Stimulated activated CD8-positive, alpha-beta memory T cell treated with anti-CD3 and anti-CD28 coated beads, Interleukin-12 subunit alpha, Interleukin-12 subunit beta, amount 100 ng/mL, for 1 hour (primary cell): ENCODE results near the gene TNFSF13.
A peak's percentile ranks its signal among the peaks of the same experiment; 100 is the strongest.

Source experiments
- DNase-seq: peaks from one replicate; pipeline ENCODE4 v3.0.0-alpha.2; 2020; ENCODE audit warnings: low read depth

The TNFSF13 gene

DNA sequence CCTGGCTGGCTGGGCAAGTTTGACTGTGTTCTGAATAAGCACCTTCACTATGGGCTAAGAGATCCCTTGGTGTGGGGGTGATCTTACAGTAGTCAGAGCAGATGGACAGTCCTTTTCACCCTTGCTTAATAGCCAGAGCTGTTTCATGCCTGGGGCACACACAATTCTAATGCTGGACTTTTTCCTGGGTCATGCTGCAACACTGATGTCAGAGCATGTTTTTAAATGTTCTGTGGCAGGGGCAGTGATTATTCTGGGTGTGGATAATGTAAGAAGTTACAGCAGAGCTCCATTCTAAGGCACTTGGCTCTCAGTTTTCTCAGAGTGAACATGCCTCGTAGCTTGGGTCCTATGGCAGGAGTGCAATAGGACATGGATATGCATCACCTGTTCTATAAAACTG, 16.9 kb downstream of the TNFSF13 start:
- DNase-seq: no peak

DNA sequence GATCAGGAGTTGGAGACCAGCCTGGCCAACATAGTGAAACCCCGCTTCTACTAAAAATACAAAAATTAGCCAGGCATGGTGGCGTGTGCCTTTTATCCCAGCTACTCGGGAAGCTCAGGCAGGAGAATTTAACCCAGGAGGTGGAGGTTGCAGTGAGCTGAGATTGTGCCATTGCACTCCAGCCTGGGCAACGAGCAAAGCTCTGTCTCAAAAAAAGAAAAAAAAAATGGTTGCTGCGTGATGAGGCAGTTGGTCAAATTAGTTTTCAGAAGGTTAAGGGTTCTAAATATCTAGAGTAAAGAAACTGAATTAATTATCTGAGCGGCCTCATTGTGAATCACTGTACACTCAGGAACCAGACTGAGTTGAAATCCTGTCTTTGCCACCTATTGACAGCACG, 17.4 kb downstream of the TNFSF13 start:
- no peak for DNase-seq

DNA sequence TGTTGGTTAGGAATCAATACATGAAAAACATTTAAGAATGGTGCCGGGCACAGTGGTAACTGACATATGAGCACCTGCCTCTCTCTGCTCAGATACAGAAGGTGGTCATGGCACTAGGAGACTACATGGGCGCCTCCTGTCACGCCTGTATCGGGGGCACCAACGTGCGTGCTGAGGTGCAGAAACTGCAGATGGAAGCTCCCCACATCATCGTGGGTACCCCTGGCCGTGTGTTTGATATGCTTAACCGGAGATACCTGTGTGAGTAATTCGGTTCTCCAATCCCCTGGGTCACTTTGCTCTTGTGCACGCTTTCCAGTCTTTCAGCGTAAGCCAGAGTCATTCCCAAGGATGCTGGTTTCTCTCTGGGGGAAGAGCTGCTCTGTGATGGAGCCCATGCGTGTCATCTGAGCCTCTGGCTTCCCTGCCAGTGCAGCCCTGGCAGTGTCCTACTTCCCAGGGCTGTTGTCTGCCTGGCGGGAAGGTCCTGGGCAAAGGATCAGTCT, 17.9 kb downstream of the TNFSF13 start:
- no peak for DNase-seq

- no peak for DNase-seq
These were observed 19.0 kb downstream of the TNFSF13 start for GRCh38 chr17:7577327-7578199.

DNA sequence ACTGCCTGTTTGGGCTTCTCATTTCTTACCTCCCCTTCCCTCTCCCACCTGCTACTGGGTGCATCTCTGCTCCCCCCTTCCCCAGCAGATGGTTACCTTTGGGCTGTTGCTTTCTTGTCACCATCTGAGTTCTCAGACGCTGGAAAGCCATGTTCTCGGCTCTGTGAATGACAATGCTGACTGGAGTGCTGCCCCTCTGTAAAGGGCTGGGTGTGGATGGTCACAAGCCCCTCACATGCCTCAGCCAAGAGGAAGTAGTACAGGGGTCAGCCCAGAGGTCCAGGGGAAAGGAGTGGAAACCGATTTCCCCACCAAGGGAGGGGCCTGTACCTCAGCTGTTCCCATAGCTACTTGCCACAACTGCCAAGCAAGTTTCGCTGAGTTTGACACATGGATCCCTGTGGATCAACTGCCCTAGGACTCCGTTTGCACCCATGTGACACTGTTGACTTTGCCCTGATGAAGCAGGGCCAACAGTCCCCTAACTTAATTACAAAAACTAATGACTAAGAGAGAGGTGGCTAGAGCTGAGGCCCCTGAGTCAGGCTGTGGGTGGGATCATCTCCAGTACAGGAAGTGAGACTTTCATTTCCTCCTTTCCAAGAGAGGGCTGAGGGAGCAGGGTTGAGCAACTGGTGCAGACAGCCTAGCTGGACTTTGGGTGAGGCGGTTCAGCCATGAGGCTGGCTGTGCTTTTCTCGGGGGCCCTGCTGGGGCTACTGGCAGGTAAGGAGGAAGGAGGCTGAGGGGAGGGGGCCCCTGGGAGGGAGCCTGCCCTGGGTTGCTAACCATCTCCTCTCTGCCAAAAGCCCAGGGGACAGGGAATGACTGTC, 20.7 kb downstream of the TNFSF13 start, which contains the start of gene CD68:
CD68 (plus strand) TSS at position 638 of the 833 bp plus-strand sequence; CDS start at position 678, 40 bp downstream.
- DNase-seq: peak; percentile 37

- DNase-seq: no peak
These were observed 21.5 kb downstream of the TNFSF13 start for GRCh38 chr17:7579834-7580603.

DNA sequence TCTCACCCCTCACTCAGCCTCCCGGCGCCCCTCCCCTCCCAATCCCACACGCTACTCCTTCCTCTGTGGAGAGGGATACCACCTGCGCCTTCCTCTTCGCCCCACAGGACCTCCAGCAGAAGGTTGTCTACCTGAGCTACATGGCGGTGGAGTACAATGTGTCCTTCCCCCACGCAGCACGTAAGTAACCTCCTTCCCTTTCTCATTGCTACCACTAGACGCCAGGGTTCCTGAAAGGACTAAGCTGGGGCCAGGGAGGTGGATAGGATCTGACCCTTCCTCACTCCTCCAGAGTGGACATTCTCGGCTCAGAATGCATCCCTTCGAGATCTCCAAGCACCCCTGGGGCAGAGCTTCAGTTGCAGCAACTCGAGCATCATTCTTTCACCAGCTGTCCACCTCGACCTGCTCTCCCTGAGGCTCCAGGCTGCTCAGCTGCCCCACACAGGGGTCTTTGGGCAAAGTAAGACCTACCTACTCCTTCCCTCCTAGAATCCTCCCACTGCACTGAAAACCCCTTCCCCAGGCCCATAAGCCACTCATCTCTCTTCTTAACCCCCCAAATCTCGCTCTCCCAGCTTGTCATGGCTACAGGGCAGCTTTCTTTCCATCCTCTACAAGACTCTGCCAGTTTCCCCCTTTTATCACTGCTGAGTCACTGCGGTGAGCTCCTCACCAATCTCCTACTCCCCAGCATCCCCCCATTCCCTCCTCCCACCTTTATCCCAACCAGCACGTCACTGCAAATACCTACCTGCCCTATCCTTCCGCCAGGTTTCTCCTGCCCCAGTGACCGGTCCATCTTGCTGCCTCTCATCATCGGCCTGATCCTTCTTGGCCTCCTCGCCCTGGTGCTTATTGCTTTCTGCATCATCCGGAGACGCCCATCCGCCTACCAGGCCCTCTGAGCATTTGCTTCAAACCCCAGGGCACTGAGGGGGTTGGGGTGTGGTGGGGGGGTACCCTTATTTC, 22.3 kb downstream of the TNFSF13 start:
- no peak for DNase-seq

- DNase-seq: no peak
These were observed 24.1 kb downstream of the TNFSF13 start for GRCh38 chr17:7582396-7583252.

DNA sequence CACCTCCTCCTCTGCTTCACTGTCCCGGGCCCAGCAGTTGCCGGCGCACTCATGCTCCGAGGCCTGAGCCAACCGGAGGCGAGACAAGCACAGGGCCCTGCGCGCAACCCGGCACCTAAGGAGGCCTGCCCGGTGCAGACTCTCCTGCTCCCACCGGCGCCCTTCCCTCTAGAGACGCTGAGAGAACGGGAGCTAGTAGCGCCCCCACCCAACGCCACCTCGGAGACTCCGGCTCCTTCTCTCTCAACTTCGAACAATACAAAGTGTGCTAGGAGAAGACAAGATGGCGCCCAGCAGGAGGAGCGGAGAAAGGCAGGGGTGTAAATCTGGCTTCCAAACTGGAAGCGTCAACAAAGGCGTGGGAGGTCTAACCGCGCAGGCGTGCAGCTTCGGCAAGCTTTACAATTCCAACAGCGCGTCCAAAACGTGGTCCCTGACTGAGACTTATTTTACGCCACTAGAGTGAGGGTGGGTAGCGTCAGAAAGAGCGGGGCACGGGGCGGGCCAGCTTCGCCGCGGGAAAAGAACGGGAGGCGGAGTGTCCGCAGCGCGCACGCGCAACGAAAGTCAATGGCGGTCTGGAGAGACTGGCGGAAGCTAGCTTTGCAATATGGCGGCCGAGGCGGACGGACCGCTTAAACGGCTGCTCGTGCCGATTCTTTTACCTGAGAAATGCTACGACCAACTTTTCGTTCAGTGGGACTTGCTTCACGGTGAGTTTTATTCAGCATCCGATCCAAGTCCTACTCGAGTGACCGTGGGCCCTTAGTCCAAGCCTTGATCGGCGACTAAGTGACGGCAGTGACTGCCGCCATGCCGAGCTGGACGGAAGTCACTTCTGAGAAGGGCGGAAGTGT, 24.9 kb downstream of the TNFSF13 start, which contains the start of gene MPDU1:
MPDU1 (plus strand) TSS at position 600 of the 857 bp plus-strand sequence; CDS start at position 611, 11 bp downstream.
- DNase-seq: peak; percentile 90

DNA sequence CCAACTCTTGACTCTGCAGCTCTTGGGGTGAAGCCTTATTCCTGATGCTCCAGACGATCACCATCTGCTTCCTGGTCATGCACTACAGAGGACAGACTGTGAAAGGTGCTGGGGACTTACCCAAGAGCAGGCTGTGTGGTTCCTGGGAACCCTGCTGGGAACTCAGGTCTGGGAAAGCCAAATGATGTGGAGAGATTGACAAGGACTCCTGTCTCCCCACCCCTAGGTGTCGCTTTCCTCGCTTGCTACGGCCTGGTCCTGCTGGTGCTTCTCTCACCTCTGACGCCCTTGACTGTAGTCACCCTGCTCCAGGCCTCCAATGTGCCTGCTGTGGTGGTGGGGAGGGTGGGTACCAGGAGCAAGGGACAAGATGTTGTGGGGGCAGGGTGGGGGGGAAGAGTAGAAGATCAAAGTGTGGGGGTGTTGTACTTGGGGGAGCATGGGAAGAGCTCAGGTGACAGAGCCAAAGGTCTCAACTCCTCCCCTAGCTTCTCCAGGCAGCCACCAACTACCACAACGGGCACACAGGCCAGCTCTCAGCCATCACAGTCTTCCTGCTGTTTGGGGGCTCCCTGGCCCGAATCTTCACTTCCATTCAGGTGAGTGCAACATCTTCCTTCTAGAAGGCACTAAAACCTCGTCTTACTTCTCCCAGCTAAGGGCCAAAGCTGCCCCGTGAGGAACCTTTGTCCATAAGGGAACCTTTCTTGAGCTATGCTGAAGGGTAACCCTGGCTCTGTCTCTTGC, 28.3 kb downstream of the TNFSF13 start:
- DNase-seq: no peak

DNA sequence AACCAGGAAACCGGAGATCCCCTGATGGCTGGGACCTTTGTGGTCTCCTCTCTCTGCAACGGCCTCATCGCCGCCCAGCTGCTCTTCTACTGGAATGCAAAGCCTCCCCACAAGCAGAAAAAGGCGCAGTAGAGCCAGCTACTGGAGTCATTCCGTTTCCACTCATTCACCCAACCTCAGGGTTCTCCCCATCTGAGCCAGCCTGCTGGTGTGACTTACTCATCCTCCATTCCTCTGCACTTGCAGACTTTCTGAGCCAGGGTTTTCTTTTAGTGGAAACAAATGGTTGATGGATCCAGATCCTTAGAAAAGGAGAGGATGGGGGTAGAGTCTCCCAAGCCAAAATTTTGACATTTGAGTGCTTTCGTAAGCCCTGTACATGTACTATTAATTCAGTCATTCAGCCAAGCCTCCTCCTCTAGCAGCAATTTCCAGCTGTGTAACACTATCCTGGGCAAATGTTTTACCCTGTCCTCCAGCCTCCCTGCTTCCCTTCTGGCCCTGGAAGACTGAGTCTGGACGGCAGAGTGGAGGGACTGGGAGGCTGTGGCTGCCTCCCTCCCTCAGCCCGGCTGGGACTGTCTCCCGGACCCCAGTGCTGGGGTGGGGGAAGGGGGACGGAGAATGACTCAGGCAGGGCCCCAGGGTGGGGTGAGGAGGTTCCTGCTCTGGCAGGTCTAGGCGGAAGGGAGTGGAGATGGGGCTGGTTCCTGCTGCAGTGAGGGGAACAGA, 29.0 kb downstream of the TNFSF13 start:
- DNase-seq: no peak

DNA sequence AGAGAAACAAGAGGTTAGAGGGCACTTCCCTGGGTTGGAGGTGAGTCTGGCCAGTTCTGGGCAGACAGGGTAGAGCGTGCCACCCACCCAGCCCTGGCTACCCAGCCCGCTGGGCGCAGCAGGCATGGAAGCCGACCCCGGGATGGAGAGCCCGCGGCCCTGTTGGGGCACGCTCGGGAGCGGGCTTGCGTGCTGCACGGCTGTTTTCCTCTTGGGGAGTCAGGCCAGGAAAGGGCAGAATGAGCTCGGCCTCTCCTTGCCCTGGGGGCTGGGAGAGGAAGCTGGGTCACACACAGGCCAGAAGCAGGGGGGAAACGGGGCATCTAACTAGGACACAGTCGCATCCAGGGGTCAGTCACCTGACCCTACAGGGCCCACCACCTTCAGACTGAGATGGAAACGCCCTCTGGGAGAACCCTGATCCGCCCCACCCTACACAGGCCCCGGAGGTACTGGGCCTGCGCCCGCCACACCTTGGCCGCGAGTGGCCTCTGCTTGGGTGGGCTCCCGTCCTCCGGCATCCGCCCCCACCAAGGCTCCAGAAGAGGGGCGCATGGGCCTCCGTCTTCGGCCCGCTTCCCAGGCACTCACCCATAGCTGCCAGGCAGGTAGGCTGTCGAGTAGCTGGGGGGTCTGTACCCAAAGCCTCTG, 30.1 kb downstream of the TNFSF13 start:
- DNase-seq: no peak

DNA sequence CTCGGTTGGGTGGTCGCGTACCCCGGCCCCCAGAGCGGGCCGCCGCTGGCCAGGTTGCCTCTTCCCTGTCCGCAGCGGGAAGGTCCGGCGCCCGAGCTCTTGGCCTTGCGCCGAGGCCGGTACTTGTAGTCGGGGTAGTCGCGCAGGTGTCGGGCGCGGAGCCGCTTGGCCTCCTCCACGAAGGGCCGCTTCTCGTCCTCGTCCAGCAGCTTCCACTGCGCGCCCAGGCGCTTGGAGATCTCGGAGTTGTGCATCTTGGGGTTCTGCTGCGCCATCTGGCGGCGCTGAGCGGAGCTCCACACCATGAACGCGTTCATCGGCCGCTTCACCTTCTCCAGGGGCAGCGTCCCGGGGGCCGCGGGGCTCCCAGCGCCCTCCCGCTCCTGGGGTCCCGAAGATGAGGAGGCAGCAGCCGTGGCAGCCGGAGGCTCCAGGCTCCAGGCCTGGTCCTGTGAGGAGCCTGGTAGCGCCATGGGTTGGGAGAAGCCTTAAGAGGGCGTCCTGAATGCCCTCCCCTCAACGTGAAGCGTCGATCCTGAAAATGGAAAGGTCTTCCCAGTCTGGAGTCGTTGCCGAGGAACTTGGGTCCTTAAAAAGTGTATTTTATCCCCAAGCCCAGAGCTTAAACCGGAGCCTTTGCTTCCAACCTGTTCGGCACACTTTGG, 30.8 kb downstream of the TNFSF13 start:
- peak; percentile 46 for DNase-seq

DNA sequence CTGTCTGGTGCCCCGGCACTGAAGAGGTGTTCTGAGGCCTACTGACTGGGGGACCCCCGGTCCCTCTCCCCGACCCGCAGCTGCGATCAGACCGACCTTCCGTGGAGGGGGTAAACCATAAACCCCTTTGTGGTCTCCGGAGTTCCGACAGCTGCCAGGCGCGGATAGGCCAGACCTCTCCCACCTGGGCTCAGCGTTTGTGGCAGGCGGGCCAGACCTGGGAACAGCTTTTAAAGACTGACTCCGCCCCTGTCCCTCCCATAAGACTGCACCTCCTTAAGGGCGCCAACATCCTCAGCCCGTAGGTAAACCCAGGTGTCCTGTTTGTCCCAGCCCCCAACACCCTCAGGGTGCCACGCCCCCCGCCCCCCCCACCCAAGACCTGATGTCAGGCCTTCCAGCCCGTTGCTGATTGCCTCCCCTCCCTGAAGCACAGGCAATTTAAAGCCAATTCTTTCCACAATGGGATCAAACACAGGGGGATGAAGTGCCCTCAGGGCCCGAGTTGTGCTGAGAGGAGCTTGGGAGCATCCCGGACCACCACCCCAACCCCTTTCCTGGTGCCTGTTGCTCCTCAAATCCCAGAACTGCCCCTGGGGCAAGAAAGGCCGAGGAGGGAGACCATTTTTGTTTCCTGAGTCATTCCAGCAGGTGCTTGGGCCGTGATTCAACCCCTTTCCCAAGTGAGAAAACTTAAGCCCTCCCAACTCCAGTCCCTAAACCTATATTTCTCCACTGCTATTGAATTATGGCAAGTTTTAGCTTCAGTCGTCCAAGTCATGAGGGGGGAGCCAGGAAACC, 31.5 kb downstream of the TNFSF13 start, which contains the start of gene SOX15:
SOX15 (minus strand) TSS at position 204 of the 801 bp plus-strand sequence. CDS start 418 bp downstream, outside the sequence.
- DNase-seq: no peak

GRCh38 chr17:7590743-7591142, 32.2 kb downstream of the TNFSF13 start:
- no peak for DNase-seq
